Nephron (organoid): Measurements from ENCODE around the gene CDH23.

Experiments
- H3K27ac Mint-ChIP-seq, 3 experiments: 2 replicates each; pipeline ENCODE4 v1.8.0; 2020; ENCODE audit warnings: mixed read lengths in 3 of 3, mild to moderate bottlenecking in 2 of 3, moderate library complexity in 1 of 3
- H3K27me3 Mint-ChIP-seq: 2 replicates; pipeline ENCODE4 v1.8.0; 2021; ENCODE audit warnings: low read depth, mild to moderate bottlenecking, moderate library complexity, mixed read lengths
- H3K36me3 Mint-ChIP-seq: 2 replicates; pipeline ENCODE4 v1.8.0; 2020; ENCODE audit warnings: low read depth, mixed read lengths
- H3K4me1 Mint-ChIP-seq: 2 replicates; pipeline ENCODE4 v1.8.0; 2020; ENCODE audit warnings: mixed read lengths
- H3K4me3 Mint-ChIP-seq, 3 experiments: 2 replicates each; pipeline ENCODE4 v1.8.0; 2020; ENCODE audit warnings: mild to moderate bottlenecking in 3 of 3, mixed read lengths in 3 of 3, moderate library complexity in 2 of 3
- H3K9me3 Mint-ChIP-seq: 2 replicates; pipeline ENCODE4 v1.8.0; 2020; ENCODE audit warnings: mixed read lengths
- TF ChIP-seq, protein P1 (sequence below), 3 experiments: fragments of 200-600 bp; sonication (generic); IDR thresholded peaks; one replicate each; pipeline ENCODE4 v1.5.0; 2021; ENCODE audit warnings: antibody characterized with exemption in 3 of 3; ENCODE audit not compliant: unreplicated experiment in 3 of 3

The CDH23 gene

DNA sequence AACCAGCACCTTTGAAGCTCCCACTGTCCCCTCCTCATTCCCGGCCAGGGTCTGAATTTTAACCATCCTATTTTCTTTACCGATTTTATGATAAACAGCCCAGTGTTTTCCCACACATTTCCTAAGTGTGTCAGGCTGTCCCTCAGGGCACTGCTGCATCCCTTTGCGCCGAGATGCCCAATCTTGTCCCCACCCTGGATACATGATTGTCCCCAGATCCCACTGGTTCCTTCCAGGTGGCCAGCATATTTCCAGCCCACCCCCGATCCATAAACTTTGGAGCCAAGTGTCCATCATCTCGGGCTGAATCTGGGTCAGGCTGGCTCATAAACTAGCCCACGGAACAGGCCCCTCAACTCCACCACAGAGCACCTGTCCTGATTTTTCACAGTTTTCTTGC lies 137.2 kb downstream of the CDH23 start:
- peaks cover 22% of the 10 kb centered on the region for H3K27me3 Mint-ChIP-seq
- H3K9me3 Mint-ChIP-seq = no peaks in the 10 kb centered on the region
- TF ChIP-seq, protein P1, sequence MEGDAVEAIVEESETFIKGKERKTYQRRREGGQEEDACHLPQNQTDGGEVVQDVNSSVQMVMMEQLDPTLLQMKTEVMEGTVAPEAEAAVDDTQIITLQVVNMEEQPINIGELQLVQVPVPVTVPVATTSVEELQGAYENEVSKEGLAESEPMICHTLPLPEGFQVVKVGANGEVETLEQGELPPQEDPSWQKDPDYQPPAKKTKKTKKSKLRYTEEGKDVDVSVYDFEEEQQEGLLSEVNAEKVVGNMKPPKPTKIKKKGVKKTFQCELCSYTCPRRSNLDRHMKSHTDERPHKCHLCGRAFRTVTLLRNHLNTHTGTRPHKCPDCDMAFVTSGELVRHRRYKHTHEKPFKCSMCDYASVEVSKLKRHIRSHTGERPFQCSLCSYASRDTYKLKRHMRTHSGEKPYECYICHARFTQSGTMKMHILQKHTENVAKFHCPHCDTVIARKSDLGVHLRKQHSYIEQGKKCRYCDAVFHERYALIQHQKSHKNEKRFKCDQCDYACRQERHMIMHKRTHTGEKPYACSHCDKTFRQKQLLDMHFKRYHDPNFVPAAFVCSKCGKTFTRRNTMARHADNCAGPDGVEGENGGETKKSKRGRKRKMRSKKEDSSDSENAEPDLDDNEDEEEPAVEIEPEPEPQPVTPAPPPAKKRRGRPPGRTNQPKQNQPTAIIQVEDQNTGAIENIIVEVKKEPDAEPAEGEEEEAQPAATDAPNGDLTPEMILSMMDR (IDR thresholded peaks at IDR 0.05; ENCODE audit: unreplicated experiment in 3 of 3) = no peak
- H3K27ac Mint-ChIP-seq = peak overlapping the region; percentile 19 to 64 (median 35)
- H3K4me1 Mint-ChIP-seq = peaks cover 55% of the 10 kb centered on the region
- H3K36me3 Mint-ChIP-seq = no peaks in the 10 kb centered on the region
- peak overlapping the region in 2 of 3 experiments; percentile 6 for H3K4me3 Mint-ChIP-seq

DNA sequence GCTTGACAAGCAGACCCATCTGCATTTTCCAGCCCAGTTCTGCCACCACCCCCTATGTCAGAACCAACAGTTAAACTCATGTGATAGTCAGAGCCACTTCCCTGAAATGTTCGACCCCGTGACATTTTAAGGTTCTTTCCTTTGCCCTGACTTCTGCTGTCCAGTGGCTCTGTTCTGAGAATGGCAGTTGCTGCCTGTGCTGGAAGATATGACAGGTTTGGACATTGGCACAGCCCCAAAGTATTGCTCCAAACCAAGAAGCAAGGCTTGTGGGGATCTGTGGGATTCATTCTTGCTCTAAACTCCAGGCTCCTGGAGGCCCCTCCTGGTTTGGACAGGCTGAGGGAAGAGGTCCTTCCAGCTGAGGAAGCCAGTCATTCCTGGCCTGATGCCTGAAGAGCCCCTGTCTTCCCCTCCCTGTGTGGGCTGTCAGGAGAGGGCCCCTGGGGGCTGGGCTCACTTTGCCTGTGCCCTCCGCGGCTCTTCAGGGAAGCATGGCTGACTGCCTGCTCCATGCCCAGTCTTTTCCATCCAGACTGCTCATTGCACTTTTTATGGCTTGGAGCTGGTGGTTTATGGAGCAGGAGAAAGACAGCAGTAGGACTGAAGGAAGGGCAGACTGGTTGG lies 138.0 kb downstream of the CDH23 start:
- H3K9me3 Mint-ChIP-seq = no peaks in the 10 kb centered on the region
- peaks cover 23% of the 10 kb centered on the region for H3K27me3 Mint-ChIP-seq
- H3K4me3 Mint-ChIP-seq = peak overlapping the region in 1 of 3 experiments; percentile 6
- TF ChIP-seq, protein P1 (IDR thresholded peaks at IDR 0.05; ENCODE audit: unreplicated experiment in 3 of 3) = no peak
- H3K27ac Mint-ChIP-seq = peak overlapping the region; percentile 35 to 64 (median 40)
- H3K4me1 Mint-ChIP-seq = peaks cover 49% of the 10 kb centered on the region
- H3K36me3 Mint-ChIP-seq = no peaks in the 10 kb centered on the region

DNA sequence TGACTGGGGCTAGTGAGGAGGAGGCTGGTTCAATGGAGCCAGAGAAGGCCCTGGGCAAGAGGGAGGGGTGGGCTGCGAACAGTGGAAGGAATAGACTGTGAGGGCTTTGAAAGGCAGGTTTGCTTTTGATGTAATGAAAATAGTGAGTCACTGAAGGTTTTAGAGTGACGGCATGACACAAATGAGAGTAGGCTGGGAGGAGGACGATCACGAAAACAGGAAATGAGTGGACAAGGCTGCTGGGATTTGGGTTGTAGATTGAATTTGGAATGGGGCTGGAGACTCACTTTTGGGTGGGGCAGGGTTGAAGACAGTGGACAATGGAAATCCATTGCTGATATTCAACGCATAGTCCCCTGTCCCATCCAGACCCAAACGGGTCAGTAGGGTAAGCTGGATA lies 139.6 kb downstream of the CDH23 start:
- TF ChIP-seq, protein P1 (IDR thresholded peaks at IDR 0.05; ENCODE audit: unreplicated experiment in 3 of 3) = no peak
- Mint-ChIP-seq H3K4me1 (peaks cover 45% of the 10 kb centered on the region), H3K27me3 (peaks cover 19% of the 10 kb centered on the region), H3K4me3 (no peak overlapping the region), H3K9me3 (no peaks in the 10 kb centered on the region), H3K36me3 (no peaks in the 10 kb centered on the region), H3K27ac (no peak overlapping the region)

DNA sequence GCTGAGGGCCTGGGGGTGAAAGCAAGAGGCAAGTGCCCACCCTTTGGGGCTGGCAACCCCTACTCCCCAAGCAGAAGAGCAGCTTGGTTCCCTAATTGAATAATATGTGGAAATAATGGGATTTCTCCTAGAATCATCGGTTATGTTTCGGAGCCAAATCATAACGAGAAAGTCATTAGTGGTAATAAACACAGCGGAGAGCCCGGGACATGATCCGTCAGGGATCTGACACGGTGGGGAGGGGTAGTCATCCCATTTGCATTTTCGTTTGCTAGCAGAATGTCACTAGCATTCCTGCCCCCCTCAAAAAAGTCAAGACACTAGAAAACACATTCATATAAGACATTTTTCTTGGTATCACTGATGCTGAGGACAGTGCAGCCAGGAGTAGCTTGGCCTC lies 140.4 kb downstream of the CDH23 start:
- no peaks in the 10 kb centered on the region for H3K9me3 Mint-ChIP-seq
- H3K27ac Mint-ChIP-seq = no peak overlapping the region
- peaks cover 39% of the 10 kb centered on the region for H3K4me1 Mint-ChIP-seq
- TF ChIP-seq, protein P1 (IDR thresholded peaks at IDR 0.05; ENCODE audit: unreplicated experiment in 3 of 3) = no peak
- no peaks in the 10 kb centered on the region for H3K36me3 Mint-ChIP-seq
- H3K4me3 Mint-ChIP-seq = no peak overlapping the region
- H3K27me3 Mint-ChIP-seq = peaks cover 19% of the 10 kb centered on the region

DNA sequence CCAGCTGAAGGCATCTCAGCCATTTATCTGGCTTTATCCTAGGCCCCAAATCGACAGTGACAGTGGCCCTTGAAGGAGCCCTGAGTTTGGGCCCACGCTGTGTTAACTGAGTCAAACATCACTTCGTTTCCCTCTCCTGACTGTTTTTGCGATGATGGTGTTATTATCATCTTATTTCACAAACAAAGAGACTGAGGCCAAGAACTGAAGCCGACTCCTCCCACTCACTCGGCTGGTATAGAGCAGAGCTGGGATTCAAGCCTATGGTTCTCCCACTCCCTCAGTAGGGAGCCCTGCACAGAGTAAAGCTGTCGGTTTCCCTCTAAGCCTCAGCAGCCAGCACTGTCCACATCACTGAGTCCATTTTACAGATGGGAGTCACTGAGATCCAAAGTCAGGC lies 141.0 kb downstream of the CDH23 start:
- no peak overlapping the region for H3K4me3 Mint-ChIP-seq
- TF ChIP-seq, protein P1 (IDR thresholded peaks at IDR 0.05; ENCODE audit: unreplicated experiment in 3 of 3) = no peak
- H3K27ac Mint-ChIP-seq = no peak overlapping the region
- H3K4me1 Mint-ChIP-seq = peaks cover 37% of the 10 kb centered on the region
- peaks cover 19% of the 10 kb centered on the region for H3K27me3 Mint-ChIP-seq
- H3K36me3 Mint-ChIP-seq = no peaks in the 10 kb centered on the region
- H3K9me3 Mint-ChIP-seq = no peaks in the 10 kb centered on the region

DNA sequence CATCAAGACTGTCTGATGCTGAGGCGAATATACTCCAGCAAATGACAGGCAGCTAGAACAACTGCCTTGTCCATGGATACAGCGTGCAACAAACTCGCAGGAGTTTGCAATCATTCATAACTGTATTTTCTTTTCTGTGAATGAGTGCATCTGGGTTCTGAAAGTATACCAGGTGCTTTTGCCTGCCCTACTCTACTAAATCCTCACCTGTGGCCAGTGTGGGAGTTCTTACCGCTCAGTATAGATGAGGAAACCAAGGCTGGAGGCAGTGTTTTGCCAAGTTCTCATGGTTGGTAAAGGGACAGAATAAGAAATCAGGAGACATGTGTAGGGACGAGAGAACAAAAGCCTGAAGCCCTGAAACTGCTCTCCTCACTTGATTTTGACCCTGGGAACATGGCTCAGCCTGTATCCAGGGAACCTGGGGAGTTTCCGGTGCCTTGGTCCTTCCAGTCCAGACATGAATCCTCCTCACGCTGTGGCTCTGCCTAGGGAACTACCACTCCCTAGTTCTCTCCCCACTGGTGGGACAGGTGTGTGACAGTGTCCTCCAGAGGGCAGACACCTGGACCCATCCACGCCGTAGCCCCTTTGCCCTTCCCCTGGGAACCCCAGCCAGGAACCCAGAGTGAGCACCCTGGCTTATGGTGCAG lies 142.0 kb downstream of the CDH23 start:
- peaks cover 15% of the 10 kb centered on the region for H3K27me3 Mint-ChIP-seq
- no peak overlapping the region for H3K4me3 Mint-ChIP-seq
- peaks cover 31% of the 10 kb centered on the region for H3K4me1 Mint-ChIP-seq
- no peaks in the 10 kb centered on the region for H3K36me3 Mint-ChIP-seq
- no peak overlapping the region for H3K27ac Mint-ChIP-seq
- H3K9me3 Mint-ChIP-seq = no peaks in the 10 kb centered on the region
- TF ChIP-seq, protein P1 (IDR thresholded peaks at IDR 0.05; ENCODE audit: unreplicated experiment in 3 of 3) = no peak
